ENCODE data around the gene KAZALD1.

Gene KAZALD1

GRCh38 chr10:101052285-101052684 lies 9.5 kb upstream of the KAZALD1 start:
- no peak for TF ChIP-seq ZXDB (tag by site-specific recombination; IDR thresholded peaks at IDR 0.05)
- no peak for TF ChIP-seq ZNF280D (tag by site-specific recombination; IDR thresholded peaks at IDR 0.05)
- TF ChIP-seq ZNF600 (tag by site-specific recombination; IDR thresholded peaks at IDR 0.05) = peak; percentile 81
- TF ChIP-seq BCL6B (tag by site-specific recombination; IDR thresholded peaks at IDR 0.05) = no peak
- no peak for TF ChIP-seq PRDM4 (tag by site-specific recombination; IDR thresholded peaks at IDR 0.05)
- TF ChIP-seq SALL2 (tag by site-specific recombination; IDR thresholded peaks at IDR 0.05; ENCODE audit: borderline replicate concordance) = no peak
- TF ChIP-seq ZNF394 (tag by site-specific recombination; IDR thresholded peaks at IDR 0.05; ENCODE audit: borderline replicate concordance) = no peak
- 0 out of 2 replicates have a peak, but pooled peaks have one; percentile 10 for TF ChIP-seq ZBTB17 (tag by site-specific recombination; IDR thresholded peaks at IDR 0.05)
- 0 out of 2 replicates have a peak, but pooled peaks have one; percentile 22 for TF ChIP-seq ZNF2 (tag by site-specific recombination; IDR thresholded peaks at IDR 0.05)
- TF ChIP-seq ZNF335 (tag by site-specific recombination; conservative IDR thresholded peaks at IDR 0.05) = peak; percentile 51
- TF ChIP-seq ZEB2 (tag by site-specific recombination; IDR thresholded peaks at IDR 0.05) = peak; percentile 51; the same call in 1 of the 2 replicates
- TF ChIP-seq ZNF140 (tag by site-specific recombination; IDR thresholded peaks at IDR 0.05) = peak; percentile 47; the same call in 1 of the 2 replicates
- ChIA-PET CTCF (interaction anchor here (0.7 to 7.0 kb wide), 14 partner anchors 7 to 367 kb away, joined by 3 to 96 read pairs (median 7); partner anchors contain the start of genes KAZALD1, PDZD7 and SFXN3), POLR2A (interaction anchor here (0.5 to 2.3 kb wide), 3 partner anchors 9 to 440 kb away, joined by 3 to 10 read pairs (median 6); partner anchors contain the start of gene KAZALD1)
- Histone ChIP-seq H3K4me3 (ENCODE audit: low read depth, low read length) (no peak overlapping the region), H3K36me3 (ENCODE audit: control insufficient read depth in 2 of 2, insufficient read depth in 1 of 2, low read length in 2 of 2) (peaks cover 11 to 16% of the 10 kb centered on the region in 2 experiments; a peak in 2 of 3 replicates), H3K9me3 (ENCODE audit: control insufficient read depth, insufficient read depth, low read depth, low read length) (no peaks in the 10 kb centered on the region), H3K4me1 (ENCODE audit: control insufficient read depth, insufficient read depth, low read length) (peaks cover 6% of the 10 kb centered on the region; the same call in 1 of the 2 replicates), H3K27ac (ENCODE audit: extremely low read depth, low read depth, low read length) (no peak overlapping the region)

GRCh38 chr10:101053516-101053915 lies 8.3 kb upstream of the KAZALD1 start:
- POLR2A ChIA-PET = interaction anchor here (1.0 kb wide), 1 partner anchor 11 kb away, joined by 5 read pairs; no protein-coding TSS in a partner anchor
- no peaks in the 10 kb centered on the region for H3K9me3 ChIP-seq (ENCODE audit: control insufficient read depth, insufficient read depth, low read depth, low read length)
- H3K4me1 ChIP-seq (ENCODE audit: control insufficient read depth, insufficient read depth, low read length) = peaks cover 6% of the 10 kb centered on the region; the same call in 1 of the 2 replicates
- no peak for TF ChIP-seq ZNF624 (tag by site-specific recombination; IDR thresholded peaks at IDR 0.05)
- no peak for TF ChIP-seq ZFHX2 (tag by site-specific recombination; conservative IDR thresholded peaks at IDR 0.05)
- no peak for TF ChIP-seq ZNF843 (tag by site-specific recombination; IDR thresholded peaks at IDR 0.05)
- TF ChIP-seq ZNF561 (tag by site-specific recombination; IDR thresholded peaks at IDR 0.05; ENCODE audit: borderline replicate concordance) = no peak
- TF ChIP-seq, protein P1, sequence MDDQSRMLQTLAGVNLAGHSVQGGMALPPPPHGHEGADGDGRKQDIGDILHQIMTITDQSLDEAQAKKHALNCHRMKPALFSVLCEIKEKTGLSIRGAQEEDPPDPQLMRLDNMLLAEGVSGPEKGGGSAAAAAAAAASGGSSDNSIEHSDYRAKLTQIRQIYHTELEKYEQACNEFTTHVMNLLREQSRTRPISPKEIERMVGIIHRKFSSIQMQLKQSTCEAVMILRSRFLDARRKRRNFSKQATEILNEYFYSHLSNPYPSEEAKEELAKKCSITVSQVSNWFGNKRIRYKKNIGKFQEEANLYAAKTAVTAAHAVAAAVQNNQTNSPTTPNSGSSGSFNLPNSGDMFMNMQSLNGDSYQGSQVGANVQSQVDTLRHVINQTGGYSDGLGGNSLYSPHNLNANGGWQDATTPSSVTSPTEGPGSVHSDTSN (CRISPR knock-in tag; IDR thresholded peaks at IDR 0.05) = no peak
- no peak for TF ChIP-seq ZNF596 (tag by site-specific recombination; IDR thresholded peaks at IDR 0.05)
- no peak for TF ChIP-seq ZNF621 (tag by site-specific recombination; IDR thresholded peaks at IDR 0.05)
- TF ChIP-seq ZNF645 (tag by site-specific recombination; IDR thresholded peaks at IDR 0.05) = no peak
- CTCF ChIA-PET = interaction anchor here (0.6 to 7.0 kb wide), 4 partner anchors 12 to 347 kb away, joined by 3 to 96 read pairs (median 29); no protein-coding TSS in a partner anchor
- no peak overlapping the region for H3K27ac ChIP-seq (ENCODE audit: extremely low read depth, low read depth, low read length)
- no peak overlapping the region for H3K4me3 ChIP-seq (ENCODE audit: low read depth, low read length)
- H3K36me3 ChIP-seq (ENCODE audit: control insufficient read depth in 2 of 2, insufficient read depth in 1 of 2, low read length in 2 of 2) = peaks cover 13 to 21% of the 10 kb centered on the region in 2 experiments; a peak in 2 of 3 replicates

Measured in HEK293 (cell line).